Measurements from ENCODE around the gene ZNF324B. TPM values are rescaled to one million over a fixed set of nuclear protein-coding genes. Genes with fewer than 3 reads are reported as not detected.

Gene ZNF324B
- total and polyA plus RNA-seq, 10 of the 15 experiments (the other 5 are each of a cell fraction or from before 2014, with no cell fraction given), result 0.11 to 12.8 (median 4.0) TPM

GRCh38 chr19:58466760-58467589 lies 15.6 kb downstream of the ZNF324B start, which contains the start of gene ZNF324 (continued):
- TF ChIP-seq E4F1 (IDR thresholded peaks at IDR 0.05; ENCODE audit: borderline replicate concordance, partially characterized antibody) (peak; percentile 71), MLLT1 (IDR thresholded peaks at IDR 0.05) (no peak), RELB (IDR thresholded peaks at IDR 0.05; ENCODE audit: low read depth) (no peak), ATF3 (IDR thresholded peaks at IDR 0.05; ENCODE audit: borderline replicate concordance, extremely low read depth, low read depth, low read length) (peak; percentile 83; the same call in 1 of the 2 replicates), PML (IDR thresholded peaks at IDR 0.05; ENCODE audit: low read length) (peak; percentile 44; the same call in 1 of the 2 replicates), JUND (IDR thresholded peaks at IDR 0.05; ENCODE audit: low read depth, low read length) (no peak), NFYB (IDR thresholded peaks at IDR 0.05; ENCODE audit: insufficient read depth, low read depth, low read length) (peak; percentile 93), YBX1 (IDR thresholded peaks at IDR 0.05) (no peak), YY1 (IDR thresholded peaks at IDR 0.05; ENCODE audit: low read depth, low read length) (peak; percentile 75; the same call in 1 of the 2 replicates), ZBTB40 (IDR thresholded peaks at IDR 0.05; ENCODE audit: borderline replicate concordance) (peak; percentile 81; the same call in 1 of the 2 replicates), RB1 (IDR thresholded peaks at IDR 0.05; ENCODE audit: borderline replicate concordance) (peak; percentile 89; the same call in 1 of the 2 replicates), MAX (IDR thresholded peaks at IDR 0.05; ENCODE audit: low read depth, low read length) (peak; percentile 83), PKNOX1 (IDR thresholded peaks at IDR 0.05) (peak; percentile 82), SREBF2 (IDR thresholded peaks at IDR 0.05; ENCODE audit: low read length) (no peak), TCF7 (IDR thresholded peaks at IDR 0.05; ENCODE audit: borderline replicate concordance) (no peak), MXI1 (IDR thresholded peaks at IDR 0.05; ENCODE audit: low read depth, low read length) (peak; percentile 90)
